HTR-8/SVneo (cell line): ENCODE measurements around the gene MYL9.
"Not testable (repeated sequence)": the region's sequence is repeated elsewhere in the genome, so short reads cannot be mapped to it uniquely, and the experiment has no call there.

Experiments
- DNase-seq: peaks from one replicate; pipeline ENCODE4 v3.0.0; 2011; ENCODE audit warnings: low spot score, mixed read lengths; ENCODE audit not compliant: insufficient read length
- FAIRE-seq: peaks from 2 replicates; lab custom pipeline; 2011; peaks lifted over from hg19 to GRCh38; lab: Jason Lieb, UNC

Gene MYL9

GRCh38 chr20:36547186-36548005 lies 6.1 kb downstream of the MYL9 start:
- DNase-seq (no peak), FAIRE-seq (peak; percentile 31)

- peak; percentile 84 for FAIRE-seq
- DNase-seq = no peak
Measured at GRCh38 chr20:36548006-36548315, 6.6 kb downstream of the MYL9 start.

- no peak for DNase-seq
- peak; percentile 44 for FAIRE-seq
Measured at GRCh38 chr20:36548704-36549627, 7.6 kb downstream of the MYL9 start.

- no peak for DNase-seq
- peak; percentile 28 for FAIRE-seq
Measured at GRCh38 chr20:36549628-36549941, 8.3 kb downstream of the MYL9 start.

GRCh38 chr20:36549942-36550789 lies 8.8 kb downstream of the MYL9 start:
- DNase-seq = no peak
- peak; percentile 28 for FAIRE-seq

GRCh38 chr20:36550790-36551299 lies 9.5 kb downstream of the MYL9 start:
- FAIRE-seq (peak; percentile 88), DNase-seq (no peak)

DNA sequence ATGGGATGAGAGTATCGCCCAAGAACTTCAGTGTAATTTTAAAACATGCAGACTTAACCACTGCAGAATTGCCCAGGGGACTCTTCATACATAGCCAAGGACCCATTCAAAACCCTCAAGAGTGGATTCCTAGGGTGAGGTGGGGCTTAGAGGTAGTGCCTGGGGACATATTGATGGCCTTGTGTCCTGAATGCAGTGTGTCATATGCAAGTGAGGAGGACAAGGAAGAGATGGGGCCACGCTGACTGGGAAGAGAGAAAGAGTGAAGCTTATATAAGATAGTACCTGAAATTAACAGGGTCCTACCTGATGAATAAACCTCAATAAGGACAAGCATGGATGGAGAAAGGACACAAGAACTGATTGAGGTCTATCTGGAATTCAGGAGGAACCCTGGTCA lies 13.9 kb downstream of the MYL9 start:
- FAIRE-seq = no peak
- DNase-seq = no peak

DNA sequence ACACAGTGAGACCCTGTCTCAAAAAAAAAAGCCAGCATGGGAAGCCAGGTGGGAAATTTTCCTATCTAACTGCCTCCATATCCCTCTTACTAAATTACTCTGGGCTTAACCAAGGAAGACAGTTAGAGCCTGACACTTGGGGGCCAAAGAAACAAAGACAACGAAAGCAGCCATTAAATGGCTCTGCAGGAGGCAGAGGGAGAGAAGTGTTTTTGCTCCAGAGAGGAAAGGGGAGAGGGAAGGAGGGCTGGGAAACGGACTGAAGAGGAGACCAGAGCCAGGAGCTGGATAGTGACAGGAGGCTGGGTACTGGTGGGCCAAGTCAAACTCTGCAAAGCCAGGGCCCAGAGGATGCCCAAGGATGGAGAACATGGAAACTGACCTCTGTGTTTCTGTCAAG lies 21.4 kb downstream of the MYL9 start:
- FAIRE-seq (no peak), DNase-seq (no peak)

DNA sequence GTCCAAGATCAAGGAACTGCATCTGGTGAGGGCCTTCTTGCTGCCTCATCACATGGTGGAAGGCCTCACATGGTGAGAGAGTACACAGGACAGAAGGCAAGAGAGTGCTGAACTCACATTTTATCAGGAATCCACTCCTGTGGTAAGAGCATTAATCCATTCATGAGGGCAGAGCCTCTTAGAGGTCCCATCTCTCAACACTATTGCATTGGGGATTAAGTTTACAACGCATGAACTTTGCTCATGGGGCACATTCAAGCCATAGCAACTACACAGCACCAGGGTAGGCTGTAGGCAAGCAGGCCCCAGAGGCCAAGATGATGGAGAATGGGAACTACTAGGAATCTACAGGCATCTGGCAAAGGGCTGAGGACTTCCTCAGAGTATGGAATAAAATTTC lies 22.1 kb downstream of the MYL9 start:
- FAIRE-seq (no peak), DNase-seq (no peak)

DNA sequence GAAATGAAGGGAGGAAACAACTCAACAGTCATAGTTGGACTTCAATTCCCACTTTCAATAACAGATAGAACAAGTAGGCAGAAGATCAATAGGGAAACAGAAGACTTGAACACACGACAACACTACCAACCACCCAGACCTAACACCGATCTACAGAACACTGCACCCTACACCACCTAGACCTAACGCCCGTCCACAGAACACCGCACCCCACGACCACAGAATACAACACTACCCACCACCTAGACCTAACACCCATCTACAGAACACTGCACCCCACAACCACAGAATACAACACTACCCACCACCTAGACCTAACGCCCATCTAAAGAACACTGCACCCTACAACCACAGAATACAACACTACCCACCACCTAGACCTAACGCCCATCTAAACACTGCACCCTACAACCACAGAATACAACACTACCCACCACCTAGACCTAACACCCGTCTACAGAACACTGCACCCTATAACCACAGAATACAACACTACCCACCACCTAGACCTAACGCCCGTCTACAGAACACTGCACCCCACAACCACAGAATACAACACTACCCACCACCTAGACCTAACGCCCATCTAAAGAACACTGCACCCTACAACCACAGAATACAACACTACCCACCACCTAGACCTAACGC lies 22.9 kb downstream of the MYL9 start:
- not testable (repeated sequence) for DNase-seq
- FAIRE-seq = peak; percentile 16

DNA sequence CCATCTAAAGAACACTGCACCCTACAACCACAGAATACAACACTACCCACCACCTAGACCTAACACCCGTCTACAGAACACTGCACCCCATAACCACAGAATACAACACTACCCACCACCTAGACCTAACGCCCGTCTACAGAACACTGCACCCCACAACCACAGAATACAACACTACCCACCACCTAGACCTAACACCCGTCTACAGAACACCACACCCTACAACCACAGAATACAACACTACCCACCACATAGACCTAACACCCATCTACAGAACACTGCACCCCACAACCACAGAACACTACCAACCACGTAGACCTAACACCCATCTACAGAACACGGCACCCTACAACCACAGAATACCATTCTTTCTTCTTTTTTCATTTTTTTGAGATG lies 23.4 kb downstream of the MYL9 start:
- FAIRE-seq = not testable (repeated sequence)

DNA sequence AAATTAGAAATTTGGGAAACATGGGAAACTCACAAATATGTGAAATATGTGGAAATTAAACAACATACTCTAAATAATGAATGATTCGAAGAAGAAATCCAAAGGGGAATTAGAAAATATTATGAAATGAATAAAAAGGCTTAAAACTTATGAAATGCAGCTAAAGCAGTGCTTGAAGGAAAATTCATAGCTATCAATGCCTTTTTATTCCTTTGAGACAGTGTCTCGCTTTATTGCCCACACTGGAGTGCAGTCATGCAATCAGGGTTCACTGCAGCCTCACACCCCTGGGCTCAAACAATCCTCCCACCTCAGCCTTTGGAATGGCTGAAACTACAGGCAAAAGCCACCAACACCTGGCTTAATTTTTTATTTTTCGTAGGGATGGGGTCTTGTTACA lies 24.2 kb downstream of the MYL9 start:
- no peak for DNase-seq
- no peak for FAIRE-seq

More for the DNA sequence above, 23.4 kb downstream of the MYL9 start:
- not testable (repeated sequence) for DNase-seq

GRCh38 chr20:36569847-36570429 lies 28.6 kb downstream of the MYL9 start:
- peak; percentile 77 for FAIRE-seq
- peak; percentile 81 for DNase-seq

DNA sequence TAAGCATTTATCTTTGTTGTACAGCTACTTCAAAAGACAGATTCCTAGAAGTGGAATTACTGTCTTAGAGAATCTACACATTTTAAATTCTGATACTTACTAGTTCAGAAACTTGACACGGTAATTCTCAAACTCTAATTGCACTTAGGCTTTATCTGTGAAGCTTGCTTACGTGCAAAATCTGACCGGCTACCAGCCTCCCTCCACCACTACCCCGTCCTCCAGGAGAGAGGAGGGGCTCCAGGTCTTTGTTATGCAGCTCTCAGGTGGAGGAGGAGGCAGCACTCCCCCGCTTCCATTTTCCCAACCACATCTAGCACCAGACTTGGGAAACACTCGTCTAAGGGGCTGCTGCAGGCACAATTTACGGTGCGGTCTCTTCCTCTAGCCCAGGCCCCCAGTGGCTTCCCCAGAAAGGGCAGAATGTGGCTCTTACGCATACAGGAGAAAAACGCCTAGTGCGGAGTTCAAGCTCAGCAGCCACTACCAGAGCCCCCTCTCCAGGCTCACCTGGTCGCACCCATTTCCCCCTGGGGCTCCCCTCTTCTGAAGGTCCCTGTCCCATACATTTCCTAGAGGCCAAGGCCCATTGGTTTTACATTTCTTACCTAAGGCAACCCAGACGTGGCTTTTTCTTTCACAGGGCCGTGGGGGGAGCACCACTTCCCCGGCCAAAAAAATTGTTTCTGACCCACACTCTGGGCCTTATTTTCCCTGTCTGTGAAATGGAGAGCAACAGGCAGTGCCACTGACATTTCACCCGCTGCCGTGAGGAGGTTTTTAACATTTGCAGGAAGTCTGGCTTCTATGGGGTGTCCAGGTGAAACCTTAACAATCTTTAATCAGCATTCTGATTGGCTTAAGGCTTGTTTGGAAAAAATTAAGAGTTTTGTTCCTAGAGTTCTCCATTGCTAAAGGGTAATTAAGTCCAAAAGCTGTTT lies 30.5 kb downstream of the MYL9 start:
- FAIRE-seq (no peak), DNase-seq (no peak)

- FAIRE-seq (no peak), DNase-seq (no peak)
Measured at GRCh38 chr20:36572701-36573102, 31.4 kb downstream of the MYL9 start.

GRCh38 chr20:36573103-36573797 lies 31.9 kb downstream of the MYL9 start, which contains the start of gene TGIF2:
TGIF2 (plus strand) TSS chr20:36573597; CDS start chr20:36578775, 5,178 bp downstream.
- DNase-seq = peak; percentile 100
- peak; percentile 99 for FAIRE-seq

DNA sequence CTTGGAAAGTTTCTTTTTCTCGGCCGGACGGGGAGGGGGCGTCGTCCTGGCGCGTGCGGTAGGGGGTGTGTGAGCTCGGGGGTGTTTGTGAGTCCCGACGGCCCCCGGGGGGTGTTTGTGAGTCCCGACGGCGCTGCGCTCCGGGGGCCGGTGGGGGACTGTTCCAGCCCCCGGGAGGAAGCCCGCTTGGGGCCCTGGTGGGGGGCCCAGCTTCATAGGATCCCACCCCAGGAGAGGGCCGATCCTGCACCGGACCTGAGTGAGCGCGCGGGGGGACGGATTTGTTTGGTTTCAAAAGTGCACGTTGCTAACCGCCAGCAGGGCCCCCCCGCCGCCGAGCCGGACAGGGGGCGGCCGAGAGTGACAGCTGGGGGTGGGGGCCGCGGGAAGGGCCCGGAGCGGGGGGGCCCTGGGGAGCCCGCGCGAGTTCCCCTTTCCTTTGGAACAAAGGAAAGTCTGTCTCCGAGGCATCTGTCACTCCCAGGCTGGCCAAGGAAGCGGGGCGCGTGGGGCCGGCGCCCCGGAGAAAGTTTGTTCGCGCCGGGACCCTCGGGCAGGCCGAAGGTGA lies 32.6 kb downstream of the MYL9 start:
- DNase-seq (no peak), FAIRE-seq (no peak)
